Prostate gland (tissue), 2 donors: ENCODE measurements around the gene HS6ST3.

Source experiments
- POLR2A ChIP-seq: fragments of 450-650 bp; IDR thresholded peaks from one replicate; pipeline ENCODE4 v1.6.1; 2016; ENCODE audit warnings: antibody characterized with exemption, mild to moderate bottlenecking
- POLR2AphosphoS5 ChIP-seq: sonication (generic); formaldehyde crosslinking; IDR thresholded peaks from one replicate; pipeline ENCODE4 v1.6.1; 2017; ENCODE audit warnings: antibody characterized with exemption
- TF ChIP-seq, protein P1 (sequence below), 4 experiments: fragments of 200-600 bp in 2 of 4; fragments of 450-650 bp in 2 of 4; sonication (generic) in 2 of 4; IDR thresholded peaks; 1 replicate in 3 of 4; 2 replicates in 1 of 4; pipeline ENCODE4 v1.5.1; 2016 to 2019; ENCODE audit warnings: antibody characterized with exemption in 4 of 4, mild to moderate bottlenecking in 2 of 4, moderate library complexity in 2 of 4

GRCh38 chr13:96203471-96203870 is 113.6 kb downstream of the HS6ST3 start:
- TF ChIP-seq, protein P1, sequence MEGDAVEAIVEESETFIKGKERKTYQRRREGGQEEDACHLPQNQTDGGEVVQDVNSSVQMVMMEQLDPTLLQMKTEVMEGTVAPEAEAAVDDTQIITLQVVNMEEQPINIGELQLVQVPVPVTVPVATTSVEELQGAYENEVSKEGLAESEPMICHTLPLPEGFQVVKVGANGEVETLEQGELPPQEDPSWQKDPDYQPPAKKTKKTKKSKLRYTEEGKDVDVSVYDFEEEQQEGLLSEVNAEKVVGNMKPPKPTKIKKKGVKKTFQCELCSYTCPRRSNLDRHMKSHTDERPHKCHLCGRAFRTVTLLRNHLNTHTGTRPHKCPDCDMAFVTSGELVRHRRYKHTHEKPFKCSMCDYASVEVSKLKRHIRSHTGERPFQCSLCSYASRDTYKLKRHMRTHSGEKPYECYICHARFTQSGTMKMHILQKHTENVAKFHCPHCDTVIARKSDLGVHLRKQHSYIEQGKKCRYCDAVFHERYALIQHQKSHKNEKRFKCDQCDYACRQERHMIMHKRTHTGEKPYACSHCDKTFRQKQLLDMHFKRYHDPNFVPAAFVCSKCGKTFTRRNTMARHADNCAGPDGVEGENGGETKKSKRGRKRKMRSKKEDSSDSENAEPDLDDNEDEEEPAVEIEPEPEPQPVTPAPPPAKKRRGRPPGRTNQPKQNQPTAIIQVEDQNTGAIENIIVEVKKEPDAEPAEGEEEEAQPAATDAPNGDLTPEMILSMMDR (IDR thresholded peaks at IDR 0.05) = no peak
- TF ChIP-seq POLR2AphosphoS5 = no peak
- no peak for TF ChIP-seq POLR2A
